BLaER1 (cell line): Measurements from ENCODE around the gene ATP6V0E2.

ENCODE experiments used
- H3K27ac ChIP-seq: shearing (Covaris generic); formaldehyde crosslinking; 2 replicates; pipeline ENCODE4 v1.8.1; 2022
- H3K27me3 ChIP-seq: shearing (Covaris generic); formaldehyde crosslinking; 2 replicates; pipeline ENCODE4 v1.8.1; 2022
- H3K36me3 ChIP-seq: shearing (Covaris generic); formaldehyde crosslinking; 2 replicates; pipeline ENCODE4 v1.8.1; 2022
- H3K4me1 ChIP-seq: shearing (Covaris generic); formaldehyde crosslinking; 2 replicates; pipeline ENCODE4 v1.8.1; 2022
- H3K4me2 ChIP-seq: shearing (Covaris generic); formaldehyde crosslinking; 2 replicates; pipeline ENCODE4 v1.8.1; 2022
- H3K4me3 ChIP-seq: shearing (Covaris generic); formaldehyde crosslinking; 2 replicates; pipeline ENCODE4 v1.8.1; 2022
- H3K9ac ChIP-seq: shearing (Covaris generic); formaldehyde crosslinking; 2 replicates; pipeline ENCODE4 v1.8.1; 2022
- H3K9me3 ChIP-seq: shearing (Covaris generic); formaldehyde crosslinking; 2 replicates; pipeline ENCODE4 v1.8.1; 2022
- H4K20me1 ChIP-seq: shearing (Covaris generic); formaldehyde crosslinking; 2 replicates; pipeline ENCODE4 v1.8.1; 2022
- Cebpa-rat ChIP-seq: shearing (Covaris generic); IDR thresholded peaks from 2 replicates; pipeline ENCODE4 v1.8.1; 2022

The ATP6V0E2 gene

DNA sequence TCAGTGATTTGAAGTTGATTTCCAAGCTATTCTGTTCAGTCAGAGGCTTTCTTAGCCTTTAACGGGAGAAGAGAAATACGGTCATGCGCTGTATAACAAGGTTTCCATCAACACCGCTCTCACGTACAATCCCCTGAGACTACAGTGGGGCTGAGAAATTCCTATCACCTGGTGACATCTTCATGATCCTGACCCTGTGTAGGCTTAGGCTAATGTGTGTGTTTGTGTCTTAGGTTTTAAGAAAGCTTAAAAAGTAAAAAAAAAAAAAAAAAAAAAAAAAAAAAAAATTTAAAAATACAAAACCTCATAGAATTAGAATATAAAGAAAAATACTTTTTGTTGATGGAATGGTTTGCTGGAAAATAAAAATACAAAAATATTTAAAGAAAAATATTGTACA lies 33.8 kb upstream of the ATP6V0E2 start:
- Histone ChIP-seq H3K27me3 (no peaks in the 10 kb centered on the region), H3K9ac (no peak overlapping the region), H3K4me3 (no peak overlapping the region), H3K4me2 (peak overlapping the region; percentile 87), H4K20me1 (peaks cover 15% of the 10 kb centered on the region; the same call in 1 of the 2 replicates), H3K4me1 (peaks cover 30% of the 10 kb centered on the region), H3K36me3 (no peaks in the 10 kb centered on the region), H3K9me3 (no peaks in the 10 kb centered on the region), H3K27ac (no peak overlapping the region)
- TF ChIP-seq Cebpa-rat = no peak

DNA sequence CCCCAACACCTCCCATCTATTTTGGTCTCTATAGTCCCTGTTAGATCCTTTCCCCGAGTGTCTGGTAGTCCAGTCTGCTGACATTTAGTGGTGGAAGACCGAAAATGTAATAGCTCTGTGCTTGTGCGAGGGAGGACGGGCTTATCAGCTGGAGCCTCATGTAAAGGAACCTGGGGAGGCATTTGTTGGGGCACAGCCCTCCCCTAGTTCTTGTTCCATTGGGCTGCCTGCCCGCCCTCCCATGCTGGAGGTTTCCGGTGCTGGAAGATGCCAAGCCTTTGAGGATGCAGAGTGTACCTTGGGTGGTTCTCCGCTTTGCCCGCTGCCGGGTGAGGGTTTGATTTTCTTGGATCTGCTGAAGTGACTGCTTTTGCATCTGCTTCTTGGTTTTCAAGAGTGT lies 30.2 kb upstream of the ATP6V0E2 start:
- no peaks in the 10 kb centered on the region for H3K27me3 ChIP-seq
- no peak overlapping the region for H3K27ac ChIP-seq
- H3K4me3 ChIP-seq = no peak overlapping the region
- no peak overlapping the region for H3K4me2 ChIP-seq
- no peak for TF ChIP-seq Cebpa-rat
- peaks cover 59% of the 10 kb centered on the region for H3K4me1 ChIP-seq
- peaks cover 42% of the 10 kb centered on the region for H4K20me1 ChIP-seq
- H3K36me3 ChIP-seq = no peaks in the 10 kb centered on the region
- no peak overlapping the region for H3K9ac ChIP-seq
- no peaks in the 10 kb centered on the region for H3K9me3 ChIP-seq

DNA sequence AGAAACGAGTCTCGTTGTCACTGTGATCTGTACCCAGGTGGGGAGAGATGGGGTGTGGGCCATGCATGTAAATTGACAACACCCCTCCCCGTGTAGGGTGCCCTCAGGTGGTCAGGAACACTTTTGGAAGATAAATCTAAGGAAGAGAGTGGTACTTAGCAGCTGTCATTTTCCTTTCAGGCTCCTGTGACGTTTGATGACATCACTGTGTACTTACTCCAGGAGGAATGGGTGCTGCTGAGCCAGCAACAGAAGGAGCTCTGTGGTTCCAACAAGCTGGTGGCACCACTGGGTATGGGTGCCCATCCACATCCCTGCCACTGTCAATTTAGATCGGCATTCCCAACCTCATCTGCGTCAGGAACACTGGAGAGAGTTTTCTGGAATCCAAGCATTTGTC lies 29.3 kb upstream of the ATP6V0E2 start:
- H3K27me3 ChIP-seq = no peaks in the 10 kb centered on the region
- H4K20me1 ChIP-seq = peaks cover 37% of the 10 kb centered on the region
- H3K4me1 ChIP-seq = peaks cover 53% of the 10 kb centered on the region
- no peak for TF ChIP-seq Cebpa-rat
- H3K4me2 ChIP-seq = peak overlapping the region; percentile 82
- H3K36me3 ChIP-seq = no peaks in the 10 kb centered on the region
- no peaks in the 10 kb centered on the region for H3K9me3 ChIP-seq
- H3K27ac ChIP-seq = no peak overlapping the region
- no peak overlapping the region for H3K4me3 ChIP-seq
- no peak overlapping the region for H3K9ac ChIP-seq

DNA sequence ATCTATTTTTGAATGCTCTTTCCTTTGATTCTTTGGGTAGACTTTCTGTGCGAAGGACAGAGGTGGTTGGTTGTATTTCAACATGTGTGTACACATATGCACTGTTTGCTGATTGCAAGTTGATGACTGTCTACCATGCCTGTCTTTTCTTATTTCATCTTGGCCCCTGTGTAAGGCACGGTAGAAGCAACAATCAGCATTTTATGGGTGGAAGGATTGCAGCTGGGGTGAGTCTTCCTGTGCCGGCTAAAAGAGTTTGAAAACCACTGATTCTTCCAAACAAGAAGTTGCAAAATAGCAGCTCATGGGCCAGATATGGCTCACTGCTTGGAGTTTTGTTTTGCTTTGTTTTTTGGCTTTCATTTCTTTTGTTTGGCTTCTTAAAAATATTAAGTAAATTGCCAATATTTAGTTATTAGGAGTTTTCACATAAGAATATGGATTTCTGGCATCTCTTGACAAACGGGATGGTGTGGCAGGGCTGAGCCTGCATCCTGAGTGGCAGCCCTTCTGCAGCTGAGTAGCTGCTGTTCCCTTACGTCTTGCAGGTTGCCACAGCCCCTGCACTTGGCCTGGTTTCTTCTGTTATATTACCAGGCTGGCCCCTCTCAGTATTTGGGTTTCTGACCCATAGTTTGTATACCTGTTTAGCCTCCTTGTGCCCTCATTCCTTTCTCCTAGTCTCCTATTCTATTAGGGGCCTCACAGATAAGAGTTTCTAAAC lies 28.4 kb upstream of the ATP6V0E2 start:
- Histone ChIP-seq H3K9me3 (no peaks in the 10 kb centered on the region), H3K9ac (no peak overlapping the region), H3K36me3 (no peaks in the 10 kb centered on the region), H4K20me1 (peaks cover 41% of the 10 kb centered on the region), H3K27ac (peak overlapping the region; percentile 29; the same call in 1 of the 2 replicates), H3K4me2 (peak overlapping the region; percentile 82), H3K4me1 (peaks cover 57% of the 10 kb centered on the region), H3K27me3 (0 out of 2 replicates have a peak, but pooled peaks cover 5% of the 10 kb centered on the region), H3K4me3 (no peak overlapping the region)
- TF ChIP-seq Cebpa-rat = peak; percentile 18; the same call in 1 of the 2 replicates

DNA sequence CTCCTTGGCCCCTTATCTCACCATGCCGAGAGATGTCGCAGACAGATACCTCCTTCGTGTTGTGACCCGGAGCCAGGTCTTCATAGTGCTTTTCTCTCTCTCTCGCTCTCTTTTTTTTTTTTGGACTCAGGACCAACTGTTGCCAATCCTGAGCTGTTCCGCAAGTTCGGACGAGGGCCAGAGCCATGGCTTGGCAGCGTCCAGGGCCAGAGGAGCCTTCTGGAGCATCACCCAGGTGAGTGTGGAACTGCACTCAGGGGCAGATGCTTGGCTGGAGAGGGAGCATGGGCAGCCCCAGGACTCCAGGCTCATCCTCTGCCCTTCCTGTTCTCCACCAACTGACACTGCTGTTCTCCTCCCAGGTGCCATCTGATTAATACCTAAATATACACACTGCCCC lies 27.7 kb upstream of the ATP6V0E2 start:
- no peaks in the 10 kb centered on the region for H3K36me3 ChIP-seq
- peaks cover 47% of the 10 kb centered on the region for H4K20me1 ChIP-seq
- H3K9me3 ChIP-seq = no peaks in the 10 kb centered on the region
- no peak overlapping the region for H3K4me3 ChIP-seq
- H3K9ac ChIP-seq = no peak overlapping the region
- no peak for TF ChIP-seq Cebpa-rat
- H3K4me2 ChIP-seq = peak overlapping the region; percentile 82
- H3K27me3 ChIP-seq = 0 out of 2 replicates have a peak, but pooled peaks cover 5% of the 10 kb centered on the region
- peak overlapping the region; percentile 29; the same call in 1 of the 2 replicates for H3K27ac ChIP-seq
- peaks cover 63% of the 10 kb centered on the region for H3K4me1 ChIP-seq

DNA sequence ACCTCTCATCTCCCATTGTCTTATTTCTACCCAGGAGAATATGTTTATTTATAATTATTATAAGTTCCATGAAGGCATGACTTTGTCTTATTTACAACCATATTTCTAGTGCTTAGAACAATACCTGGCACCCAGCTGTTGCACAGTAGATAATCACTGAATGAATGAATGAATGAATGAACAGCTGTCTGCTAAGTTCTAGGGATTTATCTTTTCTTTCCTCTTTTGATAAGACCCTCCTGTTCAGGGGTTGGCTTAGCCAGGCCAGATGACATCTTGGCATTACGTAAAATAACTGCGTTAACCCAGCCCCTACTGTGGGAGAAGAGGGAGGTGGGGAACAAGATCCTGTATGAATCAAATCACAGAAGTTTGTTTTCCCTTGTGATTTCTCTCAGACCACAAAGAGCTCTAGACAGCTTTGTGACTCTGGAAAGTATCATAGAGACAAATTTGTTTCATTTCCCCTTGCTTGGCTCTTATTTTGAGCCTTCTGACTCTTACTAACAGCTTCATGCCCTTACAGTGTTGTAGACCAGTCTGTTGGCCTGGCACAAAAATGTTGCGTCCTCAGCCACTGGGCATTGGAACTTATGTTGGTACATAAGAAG lies 27.2 kb upstream of the ATP6V0E2 start:
- Histone ChIP-seq H3K9me3 (no peaks in the 10 kb centered on the region), H3K4me1 (peaks cover 68% of the 10 kb centered on the region), H3K9ac (no peak overlapping the region; the same call in 1 of the 2 replicates), H3K4me2 (peak overlapping the region; percentile 82), H4K20me1 (peaks cover 47% of the 10 kb centered on the region), H3K36me3 (no peaks in the 10 kb centered on the region), H3K27ac (no peak overlapping the region), H3K27me3 (0 out of 2 replicates have a peak, but pooled peaks cover 5% of the 10 kb centered on the region), H3K4me3 (no peak overlapping the region)
- TF ChIP-seq Cebpa-rat = no peak

DNA sequence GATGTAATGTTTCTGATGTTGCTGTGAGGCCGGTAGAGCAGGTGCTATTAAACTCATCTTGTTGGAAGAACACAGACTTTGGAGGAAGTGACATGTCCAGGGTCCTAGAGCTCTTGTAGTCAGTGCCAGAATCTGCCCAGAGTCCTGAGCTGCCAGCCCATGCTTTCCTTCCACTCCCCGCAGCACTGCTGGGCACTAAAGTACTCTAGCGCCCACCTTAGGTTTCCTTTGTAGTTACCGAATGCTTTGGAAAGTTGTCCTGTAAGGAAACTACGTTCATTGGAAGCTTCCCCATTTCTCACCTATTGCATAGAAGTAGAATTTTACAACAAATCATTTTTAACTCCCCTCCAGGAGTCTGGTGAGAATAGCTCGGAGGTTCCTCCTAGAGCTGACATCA lies 24.6 kb upstream of the ATP6V0E2 start:
- H3K27me3 ChIP-seq = 0 out of 2 replicates have a peak, but pooled peaks cover 5% of the 10 kb centered on the region
- no peak overlapping the region for H3K4me3 ChIP-seq
- TF ChIP-seq Cebpa-rat = no peak
- peaks cover 3% of the 10 kb centered on the region; the same call in 1 of the 2 replicates for H3K36me3 ChIP-seq
- H3K9ac ChIP-seq = no peak overlapping the region
- H3K9me3 ChIP-seq = no peaks in the 10 kb centered on the region
- peaks cover 67% of the 10 kb centered on the region for H3K4me1 ChIP-seq
- no peak overlapping the region for H3K27ac ChIP-seq
- peaks cover 47% of the 10 kb centered on the region for H4K20me1 ChIP-seq
- no peak overlapping the region for H3K4me2 ChIP-seq

DNA sequence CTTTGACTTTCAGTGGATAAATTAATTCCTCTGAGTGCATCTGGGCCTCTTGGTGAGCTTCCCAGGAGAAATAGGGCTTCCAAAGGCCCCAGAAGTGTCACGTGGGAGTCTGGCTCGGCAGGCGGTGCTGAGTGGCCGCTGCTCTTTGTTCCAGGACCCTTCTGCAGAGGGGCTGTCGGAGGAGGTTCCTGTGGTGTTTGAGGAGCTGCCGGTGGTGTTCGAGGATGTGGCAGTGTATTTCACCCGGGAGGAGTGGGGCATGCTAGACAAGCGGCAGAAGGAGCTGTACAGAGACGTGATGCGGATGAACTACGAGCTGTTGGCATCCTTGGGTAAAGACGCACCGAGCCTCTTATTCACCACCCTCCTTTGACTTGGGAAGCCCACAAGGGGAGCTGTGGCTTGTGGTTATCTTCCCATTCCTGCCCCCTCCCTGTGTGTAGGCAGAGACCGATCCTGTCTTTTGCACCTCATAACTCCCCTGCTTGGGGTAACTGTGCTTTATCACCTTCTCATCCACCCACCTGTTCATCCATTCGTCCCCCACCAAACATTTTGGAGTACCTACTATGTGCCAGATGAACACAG lies 23.7 kb upstream of the ATP6V0E2 start:
- 0 out of 2 replicates have a peak, but pooled peaks cover 5% of the 10 kb centered on the region for H3K27me3 ChIP-seq
- H3K4me1 ChIP-seq = peaks cover 67% of the 10 kb centered on the region
- H3K4me3 ChIP-seq = no peak overlapping the region
- H3K36me3 ChIP-seq = peaks cover 3% of the 10 kb centered on the region; the same call in 1 of the 2 replicates
- peaks cover 40% of the 10 kb centered on the region for H4K20me1 ChIP-seq
- no peak overlapping the region for H3K9ac ChIP-seq
- no peaks in the 10 kb centered on the region for H3K9me3 ChIP-seq
- no peak for TF ChIP-seq Cebpa-rat
- peak overlapping the region; percentile 69 for H3K4me2 ChIP-seq
- no peak overlapping the region for H3K27ac ChIP-seq

DNA sequence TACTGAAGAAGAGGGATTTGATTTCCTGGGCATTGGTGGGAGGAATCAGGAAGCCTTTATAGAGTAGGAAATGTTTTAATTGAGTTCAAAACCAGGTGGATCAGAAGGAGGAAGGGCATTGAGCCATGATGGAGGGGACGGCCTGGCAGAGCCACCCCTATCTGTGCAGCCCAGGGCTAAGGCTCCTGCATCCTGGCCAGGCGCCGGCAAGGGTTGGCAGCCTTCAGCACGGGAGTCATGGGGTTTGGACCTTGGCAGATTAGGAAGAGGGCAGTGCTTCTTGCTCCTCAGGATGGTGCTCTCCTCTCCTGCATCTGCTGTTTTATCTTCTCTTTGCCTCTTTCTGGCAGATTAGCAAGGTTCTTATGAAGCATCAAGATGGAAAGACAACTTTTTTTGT lies 23.1 kb upstream of the ATP6V0E2 start:
- TF ChIP-seq Cebpa-rat = no peak
- H3K36me3 ChIP-seq = peaks cover 3% of the 10 kb centered on the region; the same call in 1 of the 2 replicates
- peaks cover 35% of the 10 kb centered on the region for H4K20me1 ChIP-seq
- H3K9me3 ChIP-seq = no peaks in the 10 kb centered on the region
- peak overlapping the region; percentile 69 for H3K4me2 ChIP-seq
- no peak overlapping the region for H3K4me3 ChIP-seq
- no peak overlapping the region for H3K27ac ChIP-seq
- no peak overlapping the region for H3K9ac ChIP-seq
- peaks cover 67% of the 10 kb centered on the region for H3K4me1 ChIP-seq
- H3K27me3 ChIP-seq = 0 out of 2 replicates have a peak, but pooled peaks cover 5% of the 10 kb centered on the region
